Measurements from ENCODE around the gene TMEM176A. TPM values are rescaled to one million over a fixed set of nuclear protein-coding genes. Genes with fewer than 3 reads are reported as not detected.
A peak's percentile ranks its signal among the peaks of the same experiment; 100 is the strongest.

TMEM176A gene
- total and polyA plus RNA-seq, 3 donors from 2014 or later = 1.6 to 34.7 (median 4.2) TPM

DNA sequence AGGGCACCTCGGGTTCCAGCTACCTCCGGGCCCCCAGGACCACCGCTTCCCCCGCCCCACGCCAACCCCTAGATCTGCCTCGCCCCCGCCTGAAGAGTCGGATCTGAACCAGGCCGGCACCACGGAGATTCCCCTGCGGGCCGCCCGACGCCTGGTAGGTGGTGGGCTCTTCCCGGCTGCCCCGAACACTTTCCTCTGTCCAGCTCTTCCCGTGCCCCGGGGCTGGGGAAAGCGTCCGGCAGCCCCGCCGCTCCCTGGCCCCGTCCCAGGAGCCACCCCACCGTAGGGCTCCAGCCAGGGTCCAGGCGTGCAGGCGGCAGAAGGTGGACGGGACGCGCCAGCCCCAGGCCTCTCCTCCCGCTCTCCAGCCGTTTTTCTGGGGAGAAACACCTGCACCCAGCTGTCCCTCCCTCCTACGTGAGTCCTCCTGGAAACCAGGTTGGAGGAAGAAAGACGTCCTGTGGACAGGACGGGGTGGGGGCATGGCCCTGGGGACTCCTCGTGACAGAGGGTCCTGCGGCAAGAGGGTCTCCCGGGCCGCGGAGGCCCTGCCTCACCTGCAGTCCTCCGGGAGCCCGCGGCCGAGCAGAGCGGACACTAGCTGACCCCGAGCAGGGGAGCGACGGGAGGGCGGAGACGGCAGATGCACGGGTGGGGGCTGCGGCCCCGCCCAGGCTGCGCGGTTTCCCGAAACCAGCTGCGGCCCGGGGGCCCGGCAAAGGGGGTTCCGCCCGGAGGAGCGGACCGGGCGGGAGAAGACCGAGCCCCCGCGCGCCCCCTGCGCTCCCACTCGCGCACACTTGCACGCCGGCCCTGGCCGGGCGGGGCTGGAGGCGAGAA, 608 bp upstream of the TMEM176A start, which contains the start of gene TMEM176B:
TMEM176B (minus strand) TSS at position 624 of the 840 bp plus-strand sequence. CDS start 3,795 bp downstream, outside the sequence.
- Histone ChIP-seq H3K36me3 (ENCODE audit: low read depth, missing control alignments) (no peaks in the 10 kb centered on the region), H3K9me3 (no peaks in the 10 kb centered on the region), H3K4me3 (peak within 1 kb of the TSS; percentile 47 to 54), H3K27me3 (no peaks in the 10 kb centered on the region), H3K4me1 (peaks cover 8% of the 10 kb centered on the region), H3K27ac (no peak within 1 kb of the TSS)
- intact Hi-C loops (cut with DNase I; ENCODE audit: low total_unique reads) = no loop called here
- 1 to 3% methylated on average over 38 to 63 of the region's 75 CpGs for WGBS, 2 donors
- no peak for TF ChIP-seq POLR2A (IDR thresholded peaks at IDR 0.05)
- TF ChIP-seq, protein P1, sequence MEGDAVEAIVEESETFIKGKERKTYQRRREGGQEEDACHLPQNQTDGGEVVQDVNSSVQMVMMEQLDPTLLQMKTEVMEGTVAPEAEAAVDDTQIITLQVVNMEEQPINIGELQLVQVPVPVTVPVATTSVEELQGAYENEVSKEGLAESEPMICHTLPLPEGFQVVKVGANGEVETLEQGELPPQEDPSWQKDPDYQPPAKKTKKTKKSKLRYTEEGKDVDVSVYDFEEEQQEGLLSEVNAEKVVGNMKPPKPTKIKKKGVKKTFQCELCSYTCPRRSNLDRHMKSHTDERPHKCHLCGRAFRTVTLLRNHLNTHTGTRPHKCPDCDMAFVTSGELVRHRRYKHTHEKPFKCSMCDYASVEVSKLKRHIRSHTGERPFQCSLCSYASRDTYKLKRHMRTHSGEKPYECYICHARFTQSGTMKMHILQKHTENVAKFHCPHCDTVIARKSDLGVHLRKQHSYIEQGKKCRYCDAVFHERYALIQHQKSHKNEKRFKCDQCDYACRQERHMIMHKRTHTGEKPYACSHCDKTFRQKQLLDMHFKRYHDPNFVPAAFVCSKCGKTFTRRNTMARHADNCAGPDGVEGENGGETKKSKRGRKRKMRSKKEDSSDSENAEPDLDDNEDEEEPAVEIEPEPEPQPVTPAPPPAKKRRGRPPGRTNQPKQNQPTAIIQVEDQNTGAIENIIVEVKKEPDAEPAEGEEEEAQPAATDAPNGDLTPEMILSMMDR (IDR thresholded peaks at IDR 0.05) = no peak
- DNase-seq = no peak

DNA sequence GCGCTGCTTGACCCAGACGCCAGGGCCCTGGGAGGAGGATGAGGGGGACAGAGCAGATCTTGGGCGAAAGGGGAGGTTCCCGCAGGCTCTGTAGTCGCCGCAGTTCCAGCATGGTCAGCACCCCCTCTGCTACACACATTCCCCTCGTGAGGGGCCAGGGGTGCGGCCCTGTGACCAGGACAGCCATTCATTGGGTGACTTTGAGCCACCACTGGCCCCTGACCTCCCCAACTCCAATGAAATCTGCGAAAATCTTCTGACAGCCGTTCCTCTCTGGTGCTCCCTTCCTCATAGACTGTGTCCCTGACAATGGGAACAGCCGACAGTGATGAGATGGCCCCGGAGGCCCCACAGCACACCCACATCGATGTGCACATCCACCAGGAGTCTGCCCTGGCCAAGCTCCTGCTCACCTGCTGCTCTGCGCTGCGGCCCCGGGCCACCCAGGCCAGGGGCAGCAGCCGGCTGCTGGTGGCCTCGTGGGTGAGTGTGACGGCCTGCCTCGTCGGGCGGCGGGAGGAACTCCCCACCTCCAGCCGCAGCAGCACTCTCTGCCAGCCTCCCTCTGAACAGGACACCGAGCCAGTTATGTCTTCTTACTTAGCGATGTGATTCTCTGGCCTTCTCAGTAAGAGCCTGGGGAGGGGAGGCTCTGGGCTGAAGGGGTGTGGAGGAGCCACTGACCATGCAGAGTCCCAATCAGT, 825 bp downstream of the TMEM176A start:
- no peak for DNase-seq
- no peaks in the 10 kb centered on the region for H3K9me3 ChIP-seq
- H3K4me1 ChIP-seq = peaks cover 8% of the 10 kb centered on the region
- H3K27ac ChIP-seq = no peak overlapping the region
- intact Hi-C loops (cut with DNase I; ENCODE audit: low total_unique reads) = no loop called here
- peak overlapping the region; percentile 47 to 54 for H3K4me3 ChIP-seq
- no peaks in the 10 kb centered on the region for H3K36me3 ChIP-seq (ENCODE audit: low read depth, missing control alignments)
- H3K27me3 ChIP-seq = no peaks in the 10 kb centered on the region
- WGBS, 2 donors = 21 to 26% methylated on average over 4 to 25 of the region's 26 CpGs
- TF ChIP-seq POLR2A (IDR thresholded peaks at IDR 0.05) = no peak
- TF ChIP-seq, protein P1 (IDR thresholded peaks at IDR 0.05) = no peak

DNA sequence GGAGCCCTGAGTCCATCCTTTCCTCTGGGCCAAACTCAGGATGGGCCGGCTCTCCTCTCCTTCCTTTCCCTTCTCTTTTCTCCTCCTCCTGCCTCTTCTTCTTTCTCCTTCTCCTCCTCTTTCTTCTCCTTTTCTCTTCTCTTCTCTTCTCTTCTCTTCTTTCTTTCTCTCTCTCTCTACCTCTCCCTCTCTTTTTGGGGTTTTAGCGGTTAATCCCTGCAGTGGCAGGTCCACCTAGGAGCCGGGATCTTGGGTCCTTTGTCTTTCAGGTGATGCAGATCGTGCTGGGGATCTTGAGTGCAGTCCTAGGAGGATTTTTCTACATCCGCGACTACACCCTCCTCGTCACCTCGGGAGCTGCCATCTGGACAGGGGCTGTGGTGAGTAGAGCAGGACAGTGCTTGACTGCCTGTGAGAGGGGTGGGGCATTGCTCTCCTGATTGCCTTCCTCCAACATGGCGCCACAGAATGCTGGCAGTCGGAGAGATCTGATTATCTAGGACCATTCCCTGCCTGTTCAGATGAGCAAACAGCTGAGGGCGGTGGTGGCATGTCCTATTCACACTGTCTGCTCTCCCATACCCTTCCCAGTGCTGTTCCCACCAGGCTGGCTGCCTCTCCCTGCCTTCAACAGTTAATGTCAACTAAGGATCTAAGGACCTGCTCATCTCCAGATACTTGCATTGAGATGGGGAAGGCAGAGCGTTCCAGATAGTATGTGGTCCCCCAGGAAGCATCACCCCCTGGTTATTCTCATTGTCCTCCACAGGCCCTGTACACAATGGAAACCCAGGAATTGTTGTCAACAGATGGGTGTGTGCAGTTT, 1.6 kb downstream of the TMEM176A start:
- Histone ChIP-seq H3K27ac (no peak overlapping the region), H3K4me3 (no peak overlapping the region)
- DNase-seq = no peak

DNA sequence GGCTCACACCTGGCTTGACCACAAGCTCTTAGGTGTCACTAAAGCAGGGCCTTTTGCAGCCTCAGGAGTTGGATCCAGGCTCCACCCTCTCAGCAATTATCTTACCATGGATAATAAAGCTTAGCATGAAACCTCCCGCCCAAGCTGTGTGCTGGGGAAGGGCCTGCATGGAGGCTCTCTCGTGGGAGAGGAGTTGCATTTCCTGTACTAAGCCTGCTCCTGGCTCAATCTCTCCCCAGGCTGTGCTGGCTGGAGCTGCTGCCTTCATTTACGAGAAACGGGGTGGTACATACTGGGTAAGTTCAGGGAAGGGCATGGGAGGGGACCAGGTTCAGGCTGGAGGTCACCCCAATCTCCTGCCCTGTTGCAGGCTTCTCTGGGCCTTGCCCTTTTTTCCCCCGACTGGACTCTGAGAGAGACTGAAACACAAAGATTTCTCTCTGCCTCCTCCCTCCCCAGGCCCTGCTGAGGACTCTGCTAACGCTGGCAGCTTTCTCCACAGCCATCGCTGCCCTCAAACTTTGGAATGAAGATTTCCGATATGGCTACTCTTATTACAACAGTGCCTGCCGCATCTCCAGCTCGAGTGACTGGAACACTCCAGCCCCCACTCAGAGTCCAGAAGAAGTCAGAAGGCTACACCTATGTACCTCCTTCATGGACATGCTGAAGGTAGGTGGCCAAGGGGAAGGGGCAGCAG, 2.7 kb downstream of the TMEM176A start:
- WGBS, 2 donors = 69 to 100% methylated on average over 5 to 10 of the region's 10 CpGs
- DNase-seq = no peak
- Histone ChIP-seq H3K4me1 (peaks cover 8% of the 10 kb centered on the region), H3K27ac (no peak overlapping the region), H3K27me3 (no peaks in the 10 kb centered on the region), H3K36me3 (ENCODE audit: low read depth, missing control alignments) (no peaks in the 10 kb centered on the region), H3K4me3 (no peak overlapping the region), H3K9me3 (no peaks in the 10 kb centered on the region)
- intact Hi-C loops (cut with DNase I; ENCODE audit: low total_unique reads) = no loop called here
- no peak for TF ChIP-seq POLR2A (IDR thresholded peaks at IDR 0.05)
- TF ChIP-seq, protein P1 (IDR thresholded peaks at IDR 0.05) = no peak

More for the DNA sequence above, 1.6 kb downstream of the TMEM176A start:
- Histone ChIP-seq H3K9me3 (no peaks in the 10 kb centered on the region), H3K36me3 (ENCODE audit: low read depth, missing control alignments) (no peaks in the 10 kb centered on the region), H3K27me3 (no peaks in the 10 kb centered on the region), H3K4me1 (peaks cover 8% of the 10 kb centered on the region)
- 87 to 94% methylated on average over 10 to 12 of the region's 12 CpGs for WGBS, 2 donors
- intact Hi-C loops (cut with DNase I; ENCODE audit: low total_unique reads) = no loop called here
- TF ChIP-seq, protein P1 (IDR thresholded peaks at IDR 0.05) = no peak
- TF ChIP-seq POLR2A (IDR thresholded peaks at IDR 0.05) = no peak
